IMR-90 (cell line): ENCODE measurements around the gene SLC35F3. TPM values are rescaled to one million over a fixed set of nuclear protein-coding genes. Genes with fewer than 3 reads are reported as not detected.

Experiments used
- ATAC-seq: fragments of 200-7000 bp; cut with Tn5 transposase; 2 replicates; pipeline ENCODE4 v1.9.1; 2020; ENCODE audit warnings: low read depth, mild to moderate bottlenecking, moderate library complexity
- BruUV-seq: library from RNA; stranded (reverse); fragments of 400-500 nt; replicated peaks from 2 replicates; lab custom pipeline; 2021; lab: Mats Ljungman, UMichigan
- CTCF ChIA-PET: fragments of 300-600 bp; formaldehyde crosslinking; extraction: SDS; loops from one replicate; lab custom pipeline; 2021; ENCODE audit warnings: antibody characterized with exemption; lab: Yijun Ruan, JAX
- POLR2A ChIA-PET: fragments of 300-600 bp; sonication (Branson Sonifier 250); formaldehyde crosslinking; loops from one replicate; lab custom pipeline; 2022; ENCODE audit warnings: antibody characterized with exemption; ENCODE audit not compliant: unreplicated experiment; lab: Charles Lee
- DNase-seq: peaks from one replicate; pipeline ENCODE4 v3.0.0; 2013
- H2AFZ ChIP-seq: replicated peaks from 2 replicates; pipeline ENCODE3; 2013; ENCODE audit warnings: low read length, mild to moderate bottlenecking; ENCODE audit not compliant: poor library complexity
- H2AK5ac ChIP-seq: 2 replicates; pipeline ENCODE4 v1.6.1; 2013; ENCODE audit warnings: low read depth, low read length, inconsistent platforms
- H2AK9ac ChIP-seq: replicated peaks from 2 replicates; pipeline ENCODE3; 2013; ENCODE audit warnings: mild to moderate bottlenecking, low read depth, low read length, moderate library complexity; ENCODE audit not compliant: poor library complexity
- H2BK120ac ChIP-seq: 2 replicates; pipeline ENCODE4 v1.6.1; 2013; ENCODE audit warnings: low read depth, low read length, inconsistent platforms
- H2BK15ac ChIP-seq: 3 replicates; pipeline ENCODE4 v1.6.1; 2013; ENCODE audit warnings: low read depth, low read length, inconsistent platforms
- H2BK20ac ChIP-seq: 2 replicates; pipeline ENCODE4 v1.6.1; 2013; ENCODE audit warnings: low read depth, mild to moderate bottlenecking, inconsistent platforms, low read length, moderate library complexity
- H2BK5ac ChIP-seq: 2 replicates; pipeline ENCODE4 v1.6.1; 2013; ENCODE audit warnings: mild to moderate bottlenecking, low read depth, low read length, inconsistent platforms; ENCODE audit not compliant: poor library complexity, severe bottlenecking
- H3K14ac ChIP-seq: replicated peaks from 2 replicates; pipeline ENCODE4 v1.6.1; 2013; ENCODE audit warnings: low read depth, low read length, inconsistent platforms
- H3K18ac ChIP-seq: 2 replicates; pipeline ENCODE4 v1.6.1; 2013; ENCODE audit warnings: low read depth, low read length, control low read depth
- H3K23ac ChIP-seq: 2 replicates; pipeline ENCODE4 v1.6.1; 2013; ENCODE audit warnings: low read depth, low read length, inconsistent platforms
- H3K27ac ChIP-seq: 2 replicates; pipeline ENCODE4 v1.5.1; 2013; ENCODE audit warnings: mild to moderate bottlenecking, control low read depth, low read length; ENCODE audit not compliant: insufficient read depth
- H3K27me3 ChIP-seq: 2 replicates; pipeline ENCODE4 v1.6.1; 2013; ENCODE audit warnings: low read length; ENCODE audit not compliant: control insufficient read depth, insufficient read depth
- H3K36me3 ChIP-seq: 2 replicates; pipeline ENCODE4 v1.6.1; 2013; ENCODE audit warnings: low read length, mixed read lengths; ENCODE audit not compliant: control insufficient read depth, insufficient read depth
- H3K4ac ChIP-seq: 2 replicates; pipeline ENCODE4 v1.6.1; 2013; ENCODE audit warnings: low read depth, low read length, inconsistent platforms
- H3K4me1 ChIP-seq: 2 replicates; pipeline ENCODE4 v1.6.1; 2013; ENCODE audit warnings: low read length, mixed read lengths; ENCODE audit not compliant: control insufficient read depth, insufficient read depth
- H3K4me2 ChIP-seq: 2 replicates; pipeline ENCODE4 v1.6.1; 2013; ENCODE audit warnings: low read depth, mild to moderate bottlenecking, control low read depth, low read length, moderate library complexity
- H3K4me3 ChIP-seq: 2 replicates; pipeline ENCODE4 v1.5.1; 2013; ENCODE audit warnings: low read depth, mild to moderate bottlenecking, control low read depth, low read length, moderate library complexity; ENCODE audit not compliant: insufficient read depth
- H3K56ac ChIP-seq: 2 replicates; pipeline ENCODE4 v1.6.1; 2013; ENCODE audit warnings: low read length, inconsistent platforms; ENCODE audit not compliant: insufficient read depth; ENCODE audit errors: extremely low read depth
- H3K79me1 ChIP-seq, 2 experiments: 2 replicates each; pipeline ENCODE4 v1.6.1; 2013; ENCODE audit warnings: low read length in 2 of 2, inconsistent platforms in 1 of 2, low read depth in 1 of 2
- H3K9ac ChIP-seq: 2 replicates; pipeline ENCODE4 v1.6.1; 2013; ENCODE audit warnings: low read depth, low read length, control low read depth
- H3K9me1 ChIP-seq: 2 replicates; pipeline ENCODE4 v1.6.1; 2013; ENCODE audit warnings: low read length, inconsistent platforms; ENCODE audit not compliant: insufficient read depth
- H3K9me3 ChIP-seq: 2 replicates; pipeline ENCODE4 v1.6.1; 2013; ENCODE audit warnings: low read length; ENCODE audit not compliant: control insufficient read depth, insufficient read depth
- H4K20me1 ChIP-seq: 2 replicates; pipeline ENCODE4 v1.6.1; 2013; ENCODE audit warnings: low read length, inconsistent platforms; ENCODE audit not compliant: insufficient read depth
- H4K5ac ChIP-seq: 2 replicates; pipeline ENCODE4 v1.6.1; 2013; ENCODE audit warnings: mild to moderate bottlenecking, low read depth, low read length, control low read depth
- H4K8ac ChIP-seq, 2 experiments: 2 replicates each; pipeline ENCODE4 v1.6.1; 2013; ENCODE audit warnings: low read depth in 2 of 2, low read length in 2 of 2, control low read depth in 1 of 2, inconsistent platforms in 1 of 2
- H4K91ac ChIP-seq: 2 replicates; pipeline ENCODE4 v1.6.1; 2013; ENCODE audit warnings: low read depth, low read length, inconsistent platforms; ENCODE audit not compliant: insufficient read depth
- BHLHE40 ChIP-seq: fragments of 150-350 bp; IDR thresholded peaks from 2 replicates; pipeline ENCODE4 v1.6.1; 2016; ENCODE audit warnings: mild to moderate bottlenecking, low read depth, low read length
- CEBPB ChIP-seq: IDR thresholded peaks from 2 replicates; pipeline ENCODE4 v1.6.1; 2012; ENCODE audit warnings: low read depth, low read length, improper control_type of control experiment
- CHD1 ChIP-seq: IDR thresholded peaks from 2 replicates; pipeline ENCODE4 v1.6.1; 2012; ENCODE audit warnings: low read depth, low read length, improper control_type of control experiment
- CTCF ChIP-seq: conservative IDR thresholded peaks from 2 replicates; pipeline ENCODE4 v1.5.1; 2012; ENCODE audit warnings: mild to moderate bottlenecking, low read depth, low read length, improper control_type of control experiment
- ELK1 ChIP-seq: fragments of 150-350 bp; IDR thresholded peaks from 2 replicates; pipeline ENCODE4 v1.6.1; 2016; ENCODE audit warnings: low read depth, mild to moderate bottlenecking, low read length, moderate library complexity, borderline replicate concordance
- FOS ChIP-seq: fragments of 150-350 bp; IDR thresholded peaks from 2 replicates; pipeline ENCODE4 v1.6.1; 2016; ENCODE audit warnings: low read depth, low read length
- MAFK ChIP-seq: IDR thresholded peaks from 2 replicates; pipeline ENCODE4 v1.6.1; 2012; ENCODE audit warnings: low read depth, low read length, improper control_type of control experiment
- MAZ ChIP-seq: IDR thresholded peaks from 2 replicates; pipeline ENCODE4 v1.6.1; 2012; ENCODE audit warnings: low read depth, mild to moderate bottlenecking, low read length, improper control_type of control experiment, moderate library complexity, borderline replicate concordance
- MXI1 ChIP-seq: IDR thresholded peaks from 2 replicates; pipeline ENCODE4 v1.6.1; 2012; ENCODE audit warnings: low read depth, mild to moderate bottlenecking, low read length, moderate library complexity, borderline replicate concordance
- NFE2L2 ChIP-seq: fragments of 150-350 bp; IDR thresholded peaks from 2 replicates; pipeline ENCODE4 v1.6.1; 2016; ENCODE audit warnings: low read depth, mild to moderate bottlenecking, low read length
- POLR2A ChIP-seq: IDR thresholded peaks from 2 replicates; pipeline ENCODE4 v1.6.1; 2012; ENCODE audit warnings: mild to moderate bottlenecking, low read depth, low read length
- RAD21 ChIP-seq: IDR thresholded peaks from 2 replicates; pipeline ENCODE4 v1.6.1; 2012; ENCODE audit warnings: low read length, improper control_type of control experiment
- RCOR1 ChIP-seq: IDR thresholded peaks from 2 replicates; pipeline ENCODE4 v1.6.1; 2012; ENCODE audit warnings: mild to moderate bottlenecking, low read length, improper control_type of control experiment; ENCODE audit not compliant: insufficient replicate concordance
- RFX5 ChIP-seq: IDR thresholded peaks from 2 replicates; pipeline ENCODE4 v1.8.0; 2012; ENCODE audit warnings: low read depth, mild to moderate bottlenecking, low read length, moderate library complexity
- SMC3 ChIP-seq: fragments of 150-350 bp; IDR thresholded peaks from 2 replicates; pipeline ENCODE4 v1.6.1; 2016; ENCODE audit warnings: low read depth, mild to moderate bottlenecking, antibody characterized with exemption, low read length, moderate library complexity
- USF2 ChIP-seq: fragments of 150-350 bp; IDR thresholded peaks from 2 replicates; pipeline ENCODE4 v1.6.1; 2017; ENCODE audit warnings: mild to moderate bottlenecking, antibody characterized with exemption, low read length, low read depth
- WGBS, 2 experiments: methylation state at CpG; one replicate each; pipeline versions ENCODE4 v1.1.5 to v1.1.7; 2013; ENCODE audit warnings: missing lambda C conversion rate in 2 of 2; ENCODE audit not compliant: insufficient read length in 1 of 2; ENCODE audit errors: extremely low coverage in 2 of 2; 5-methylcytosine and 5-hydroxymethylcytosine counted together
- dilution Hi-C: fragments of 300-500 bp; cut with HindIII; formaldehyde crosslinking; loops from one replicate; pipeline ENCODE4 v1.14.3; 2018; ENCODE audit warnings: low sequenced_read_pairs; ENCODE audit not compliant: unreplicated experiment
- in situ Hi-C: fragments of 300-500 bp; cut with MboI; formaldehyde crosslinking; loops from 3 replicates; pipeline ENCODE4 v1.14.3; 2019; ENCODE audit warnings: low sequenced_read_pairs, inconsistent platforms, mixed read lengths
- intact Hi-C: fragments of 100-400 bp; cut with micrococcal nuclease; formaldehyde crosslinking; loops from 2 replicates; pipeline ENCODE4 v1.10.0; 2022
- polyA plus RNA-seq, 3 experiments: library from polyadenylated mRNA; depleted of rRNA; stranded (reverse); fragments of >200 nt; gene quantifications; 2 replicates each; pipeline ENCODE4 v1.2.3, GENCODE V29; 2012; ENCODE audit warnings: low replicate concordance in 1 of 3
- total RNA-seq: library from RNA; depleted of rRNA; stranded (reverse); fragments of >200 nt; gene quantifications from 2 replicates; pipeline ENCODE4 v1.2.3, GENCODE V29; 2012

SLC35F3 gene
- total and polyA plus RNA-seq, 2 of the 4 experiments (the other 2 are of a cell fraction), result under 0.01 to 0.17 TPM

- CTCF ChIA-PET, result no interaction called here
These were observed 335.0 kb downstream of the SLC35F3 start for GRCh38 chr1:234239515-234239914.

More at GRCh38 chr1:234239515-234239914, 335.0 kb downstream of the SLC35F3 start:
- POLR2A ChIA-PET, result no interaction called here
- H2BK15ac ChIP-seq, result no peak overlapping the region
- in situ Hi-C loops, result no loop called here
- TF ChIP-seq SMC3, result no peak
- TF ChIP-seq CEBPB, result no peak
- TF ChIP-seq BHLHE40, result no peak
- no peak for TF ChIP-seq USF2
- no peak for TF ChIP-seq CTCF
- no peak for TF ChIP-seq ELK1
- TF ChIP-seq RCOR1, result no peak
- no peak for TF ChIP-seq POLR2A
- no peak for TF ChIP-seq MXI1
- TF ChIP-seq NFE2L2, result no peak
- TF ChIP-seq MAZ, result no peak
- no peak for TF ChIP-seq CHD1
- no peak for TF ChIP-seq RAD21
- TF ChIP-seq RFX5, result no peak
- no peak for TF ChIP-seq FOS
- no peak for TF ChIP-seq MAFK
- no peaks in the 10 kb centered on the region for H3K9me3 ChIP-seq
- H3K9ac ChIP-seq, result no peak overlapping the region
- H3K4ac ChIP-seq, result no peak overlapping the region
- no peak overlapping the region for H3K14ac ChIP-seq
- no peaks in the 10 kb centered on the region for H3K36me3 ChIP-seq
- H3K9me1 ChIP-seq, result no peaks in the 10 kb centered on the region
- no peak overlapping the region for H3K23ac ChIP-seq
- H3K4me2 ChIP-seq, result no peak overlapping the region
- DNase-seq (no peak), ATAC-seq (no peak)
- intact Hi-C loops, result no loop called here
- WGBS, 2 experiments, result no CpG with 5 or more reads among the region's 2 CpGs
- dilution Hi-C loops, result no loop called here
- H3K27me3 ChIP-seq, result no peaks in the 10 kb centered on the region
- no peaks in the 10 kb centered on the region for H3K4me1 ChIP-seq
- H3K79me1 ChIP-seq, result no peaks in the 10 kb centered on the region
- no peaks in the 10 kb centered on the region for H4K20me1 ChIP-seq
- H4K5ac ChIP-seq, result no peak overlapping the region
- H3K56ac ChIP-seq, result no peak overlapping the region
- H3K18ac ChIP-seq, result no peak overlapping the region
- no peak overlapping the region for H2AK5ac ChIP-seq
- no peak overlapping the region for H2BK20ac ChIP-seq
- H4K91ac ChIP-seq, result no peak overlapping the region
- H2BK5ac ChIP-seq, result no peak overlapping the region
- H3K4me3 ChIP-seq, result no peak overlapping the region
- H3K27ac ChIP-seq, result no peak overlapping the region
- H2BK120ac ChIP-seq, result no peak overlapping the region
- H2AK9ac ChIP-seq, result no peak overlapping the region
- no peak overlapping the region for H4K8ac ChIP-seq
- no TSS peak for BruUV-seq
- no peak overlapping the region for H2AFZ ChIP-seq
